Chondrocyte (in vitro differentiated cells): ENCODE data around the gene FTSJ1. TPM values are rescaled to one million over a fixed set of nuclear protein-coding genes. Genes with fewer than 3 reads are reported as not detected.
A peak's percentile ranks its signal among the peaks of the same experiment; 100 is the strongest.

Experiments
- DNase-seq: peaks from one replicate; pipeline ENCODE4 v3.0.0; 2021; ENCODE audit warnings: mixed read lengths, low spot score
- H3K27ac Mint-ChIP-seq: one replicate; pipeline ENCODE4 v1.8.0; 2021; ENCODE audit warnings: mild to moderate bottlenecking, moderate library complexity, mixed read lengths; ENCODE audit not compliant: unreplicated experiment
- H3K27me3 Mint-ChIP-seq: 2 replicates; pipeline ENCODE4 v1.8.0; 2021; ENCODE audit warnings: low read depth, mixed read lengths
- H3K36me3 Mint-ChIP-seq: 2 replicates; pipeline ENCODE4 v1.8.0; 2021; ENCODE audit warnings: low read depth, mixed read lengths
- H3K4me1 Mint-ChIP-seq: 2 replicates; pipeline ENCODE4 v1.8.0; 2021; ENCODE audit warnings: low read depth, mild to moderate bottlenecking, mixed read lengths
- H3K4me3 Mint-ChIP-seq: one replicate; pipeline ENCODE4 v1.8.0; 2021; ENCODE audit warnings: mild to moderate bottlenecking, moderate library complexity, mixed read lengths; ENCODE audit not compliant: unreplicated experiment
- H3K9me3 Mint-ChIP-seq: 2 replicates; pipeline ENCODE4 v1.8.0; 2021; ENCODE audit warnings: low read depth, mixed read lengths
- total RNA-seq: library from RNA; stranded (reverse); gene quantifications from 3 replicates; pipeline ENCODE4 v1.2.1, GENCODE V29; 2021
- TF ChIP-seq, protein P1 (sequence below): fragments of 200-600 bp; sonication (generic); IDR thresholded peaks from 2 replicates; pipeline ENCODE4 v1.5.0; 2021; ENCODE audit warnings: antibody characterized with exemption, mild to moderate bottlenecking, moderate library complexity

Gene FTSJ1
- total RNA-seq, 1 donor from 2014 or later, result 53.3 TPM

- TF ChIP-seq, protein P1, sequence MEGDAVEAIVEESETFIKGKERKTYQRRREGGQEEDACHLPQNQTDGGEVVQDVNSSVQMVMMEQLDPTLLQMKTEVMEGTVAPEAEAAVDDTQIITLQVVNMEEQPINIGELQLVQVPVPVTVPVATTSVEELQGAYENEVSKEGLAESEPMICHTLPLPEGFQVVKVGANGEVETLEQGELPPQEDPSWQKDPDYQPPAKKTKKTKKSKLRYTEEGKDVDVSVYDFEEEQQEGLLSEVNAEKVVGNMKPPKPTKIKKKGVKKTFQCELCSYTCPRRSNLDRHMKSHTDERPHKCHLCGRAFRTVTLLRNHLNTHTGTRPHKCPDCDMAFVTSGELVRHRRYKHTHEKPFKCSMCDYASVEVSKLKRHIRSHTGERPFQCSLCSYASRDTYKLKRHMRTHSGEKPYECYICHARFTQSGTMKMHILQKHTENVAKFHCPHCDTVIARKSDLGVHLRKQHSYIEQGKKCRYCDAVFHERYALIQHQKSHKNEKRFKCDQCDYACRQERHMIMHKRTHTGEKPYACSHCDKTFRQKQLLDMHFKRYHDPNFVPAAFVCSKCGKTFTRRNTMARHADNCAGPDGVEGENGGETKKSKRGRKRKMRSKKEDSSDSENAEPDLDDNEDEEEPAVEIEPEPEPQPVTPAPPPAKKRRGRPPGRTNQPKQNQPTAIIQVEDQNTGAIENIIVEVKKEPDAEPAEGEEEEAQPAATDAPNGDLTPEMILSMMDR, result no peak
- no peak overlapping the region for H3K27ac Mint-ChIP-seq
- no peaks in the 10 kb centered on the region for H3K36me3 Mint-ChIP-seq
- H3K27me3 Mint-ChIP-seq, result no peaks in the 10 kb centered on the region
- H3K4me3 Mint-ChIP-seq, result no peak overlapping the region
- peak; percentile 51 for DNase-seq
- peaks cover 18% of the 10 kb centered on the region for H3K4me1 Mint-ChIP-seq
- no peaks in the 10 kb centered on the region for H3K9me3 Mint-ChIP-seq
These were observed 20.7 kb downstream of the FTSJ1 start for GRCh38 chrX:48496660-48497059.

DNA sequence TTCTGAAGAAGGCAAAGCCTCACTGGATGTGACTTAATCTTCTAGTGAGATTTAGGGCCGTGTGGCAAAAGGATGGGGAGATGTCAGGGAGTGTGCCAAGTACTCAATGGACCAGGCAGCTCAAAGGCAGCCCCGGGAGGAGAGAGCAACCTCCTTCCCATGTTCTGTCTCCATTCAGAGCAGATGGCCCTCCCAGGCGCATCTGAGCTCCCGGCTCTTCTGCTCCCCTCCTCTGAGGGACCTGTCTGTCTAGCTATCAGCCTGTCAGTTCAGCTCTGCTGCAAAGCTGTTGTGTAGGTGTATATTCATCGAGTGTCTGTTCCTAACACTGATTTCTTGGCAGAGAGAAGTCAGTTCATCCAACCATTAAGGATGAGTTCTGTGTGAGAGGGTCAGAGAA lies 21.9 kb downstream of the FTSJ1 start:
- no peaks in the 10 kb centered on the region for H3K27me3 Mint-ChIP-seq
- no peaks in the 10 kb centered on the region for H3K9me3 Mint-ChIP-seq
- H3K36me3 Mint-ChIP-seq, result no peaks in the 10 kb centered on the region
- H3K27ac Mint-ChIP-seq, result peak overlapping the region; percentile 66
- TF ChIP-seq, protein P1, result no peak
- DNase-seq, result peak; percentile 62
- H3K4me3 Mint-ChIP-seq, result no peak overlapping the region
- H3K4me1 Mint-ChIP-seq, result peaks cover 11% of the 10 kb centered on the region

DNA sequence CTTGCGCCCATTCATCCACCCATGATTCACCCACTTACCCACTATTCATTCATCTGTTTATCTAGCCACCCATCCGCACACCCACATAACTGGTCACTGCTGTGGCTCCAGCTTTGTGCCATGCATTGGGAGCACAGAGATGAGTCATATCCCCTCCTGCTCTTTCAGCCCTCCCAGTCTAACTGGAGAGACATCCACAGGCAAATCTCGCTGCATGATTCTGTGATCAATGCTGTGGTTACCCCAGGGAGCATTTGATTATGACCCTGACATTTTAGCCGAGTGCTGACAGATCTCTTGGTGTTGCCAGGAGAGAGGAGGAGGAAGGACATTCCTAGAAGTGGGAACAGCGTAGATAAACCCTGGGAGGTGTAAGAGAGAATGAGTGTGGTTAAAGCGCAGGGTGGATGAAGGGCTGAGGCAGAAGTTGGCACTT lies 22.4 kb downstream of the FTSJ1 start:
- TF ChIP-seq, protein P1, result no peak
- no peaks in the 10 kb centered on the region for H3K9me3 Mint-ChIP-seq
- peak overlapping the region; percentile 42 for H3K4me3 Mint-ChIP-seq
- H3K27ac Mint-ChIP-seq, result peak overlapping the region; percentile 66
- no peaks in the 10 kb centered on the region for H3K27me3 Mint-ChIP-seq
- peaks cover 11% of the 10 kb centered on the region for H3K4me1 Mint-ChIP-seq
- no peaks in the 10 kb centered on the region for H3K36me3 Mint-ChIP-seq
- DNase-seq, result peak; percentile 4

DNA sequence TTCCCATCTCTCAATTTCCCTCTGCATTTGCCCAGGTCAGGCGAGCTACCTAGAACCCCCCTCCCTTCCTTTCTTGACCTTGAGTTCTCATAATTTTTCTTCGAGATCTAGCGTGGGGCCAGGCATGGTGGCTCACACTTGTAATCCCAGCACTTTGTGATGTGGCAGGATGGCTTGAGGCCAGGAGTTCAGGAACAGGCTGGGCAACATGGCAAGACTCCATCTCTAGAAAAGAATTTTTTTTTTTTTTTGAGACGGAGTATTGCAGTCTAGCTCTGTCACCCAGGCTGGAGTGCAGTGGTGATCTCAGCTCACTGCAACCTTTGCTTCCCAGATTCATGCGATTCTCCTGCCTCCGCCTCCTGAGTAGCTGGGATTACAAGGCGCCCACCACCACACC lies 28.3 kb downstream of the FTSJ1 start:
- no peaks in the 10 kb centered on the region for H3K27me3 Mint-ChIP-seq
- no peaks in the 10 kb centered on the region for H3K36me3 Mint-ChIP-seq

DNA sequence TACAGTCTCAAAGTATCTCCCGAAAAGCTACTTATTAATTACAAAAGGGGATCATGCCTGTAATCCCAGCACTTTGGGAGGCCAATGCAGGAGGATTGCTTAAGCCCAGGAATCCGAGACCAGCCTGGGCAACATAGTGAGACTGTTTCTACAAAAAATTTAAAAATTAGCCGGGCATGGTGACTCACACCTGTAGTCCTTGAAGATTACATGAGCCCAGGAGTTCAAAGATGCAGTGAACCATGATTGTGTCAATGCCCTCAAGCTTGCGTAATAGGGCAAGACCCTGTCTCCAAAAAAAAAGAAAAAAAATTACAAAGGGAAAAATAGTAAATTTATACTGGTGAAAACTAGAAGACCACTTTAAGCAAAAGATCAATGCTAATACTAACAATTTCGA lies 29.5 kb downstream of the FTSJ1 start:
- DNase-seq, result no peak
- no peaks in the 10 kb centered on the region for H3K9me3 Mint-ChIP-seq
- no peak overlapping the region for H3K27ac Mint-ChIP-seq
- peaks cover 12% of the 10 kb centered on the region for H3K4me1 Mint-ChIP-seq
- H3K36me3 Mint-ChIP-seq, result no peaks in the 10 kb centered on the region
- TF ChIP-seq, protein P1, result no peak
- no peaks in the 10 kb centered on the region for H3K27me3 Mint-ChIP-seq
- no peak overlapping the region for H3K4me3 Mint-ChIP-seq

More for the DNA sequence above, 28.3 kb downstream of the FTSJ1 start:
- TF ChIP-seq, protein P1, result no peak
- Mint-ChIP-seq H3K9me3 (no peaks in the 10 kb centered on the region), H3K4me3 (no peak overlapping the region), H3K4me1 (peaks cover 3% of the 10 kb centered on the region), H3K27ac (no peak overlapping the region)
- no peak for DNase-seq
